OCI-LY3 (cell line): ENCODE measurements around the gene SPATA6.
"Not testable (repeated sequence)": the region's sequence is repeated elsewhere in the genome, so short reads cannot be mapped to it uniquely, and the experiment has no call there.

Experiments
- H2AFZ ChIP-seq: fragments of 200-600, 300-600 bp; shearing (Covaris generic); 2 replicates; pipeline ENCODE4 v1.6.0; 2014; ENCODE audit warnings: antibody characterized with exemption, low read depth, low read length
- H3K27ac ChIP-seq: fragments of 200-600, 300-600 bp; sonication (generic); 2 replicates; pipeline ENCODE4 v1.5.1; 2014; ENCODE audit warnings: mild to moderate bottlenecking, low read length, moderate library complexity, mixed read lengths
- H3K27me3 ChIP-seq: fragments of 200-600, 300-600 bp; sonication (generic); 2 replicates; pipeline ENCODE4 v1.6.1; 2014; ENCODE audit warnings: low read depth, low read length, mixed read lengths
- H3K36me3 ChIP-seq: fragments of 200-600, 300-600 bp; sonication (generic); replicated peaks from 2 replicates; pipeline ENCODE3; 2014; ENCODE audit warnings: low read depth, low read length, mixed read lengths
- H3K4me1 ChIP-seq: fragments of 300-600, 200-600 bp; sonication (generic); 2 replicates; pipeline ENCODE4 v1.6.1; 2014; ENCODE audit warnings: low read length, mixed read lengths
- H3K4me2 ChIP-seq: fragments of 200-600, 300-600 bp; sonication (generic); 2 replicates; pipeline ENCODE4 v1.6.1; 2014; ENCODE audit warnings: low read length, mixed read lengths
- H3K4me3 ChIP-seq: fragments of 300-600, 200-600 bp; sonication (generic); 2 replicates; pipeline ENCODE4 v1.5.1; 2014; ENCODE audit warnings: antibody characterized with exemption, mild to moderate bottlenecking, low read length, moderate library complexity
- H3K79me2 ChIP-seq: fragments of 300-600, 200-600 bp; shearing (Covaris generic); 2 replicates; pipeline ENCODE4 v1.6.1; 2014; ENCODE audit warnings: mild to moderate bottlenecking, low read length, mixed read lengths
- H3K9ac ChIP-seq: fragments of 300-600, 200-600 bp; shearing (Covaris generic); 2 replicates; pipeline ENCODE4 v1.6.0; 2014; ENCODE audit warnings: mild to moderate bottlenecking, low read length, moderate library complexity
- H3K9me3 ChIP-seq: fragments of 200-600, 300-600 bp; shearing (Covaris generic); 2 replicates; pipeline ENCODE4 v1.6.1; 2014; ENCODE audit warnings: low read length, mixed read lengths; ENCODE audit not compliant: insufficient read depth
- H4K20me1 ChIP-seq: fragments of 200-600, 300-600 bp; sonication (generic); 2 replicates; pipeline ENCODE4 v1.6.1; 2016; ENCODE audit warnings: low read length, mixed read lengths; ENCODE audit not compliant: insufficient read depth
- EZH2phosphoT487 ChIP-seq: fragments of 200-600 bp; shearing (Covaris generic); IDR thresholded peaks from 2 replicates; pipeline ENCODE4 v1.6.1; 2018; ENCODE audit warnings: antibody characterized with exemption, mixed run types, low read depth
- TF ChIP-seq, protein P1 (sequence below): fragments of 200-600, 300-600 bp; sonication (generic); IDR thresholded peaks from 2 replicates; pipeline ENCODE4 v1.5.1; 2014; ENCODE audit warnings: antibody characterized with exemption, low read length, low read depth

The SPATA6 gene

DNA sequence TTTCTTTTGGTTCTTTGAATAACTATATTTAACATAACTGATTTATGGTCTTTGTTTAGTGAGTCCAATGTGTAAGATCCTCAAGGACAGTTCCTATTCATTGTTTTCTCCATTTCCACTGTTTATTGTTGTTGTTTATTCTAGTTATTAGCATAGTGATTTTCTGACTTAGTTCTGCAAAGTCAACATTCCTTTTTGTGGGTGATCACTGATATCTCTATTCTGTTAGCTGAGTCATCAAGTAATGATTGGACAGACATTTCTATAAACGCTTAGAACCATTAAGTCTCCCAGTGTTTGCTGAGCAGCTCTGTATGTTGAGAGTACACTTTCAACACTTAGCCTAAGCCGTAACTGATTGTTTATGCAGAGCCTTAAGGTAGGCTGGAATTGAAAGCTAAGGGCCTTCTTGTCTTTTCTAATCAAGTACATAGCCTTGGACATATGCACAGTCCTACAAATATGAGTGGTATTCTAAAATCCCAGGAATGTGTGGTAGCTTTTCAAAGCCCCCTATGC is 162.4 kb downstream of the SPATA6 start:
- Histone ChIP-seq H3K4me1 (no peaks in the 10 kb centered on the region), H3K4me3 (no peak overlapping the region), H3K9me3 (no peaks in the 10 kb centered on the region), H3K9ac (no peak overlapping the region), H3K4me2 (no peak overlapping the region), H4K20me1 (no peaks in the 10 kb centered on the region), H2AFZ (no peak overlapping the region), H3K36me3 (no peaks in the 10 kb centered on the region), H3K79me2 (no peaks in the 10 kb centered on the region), H3K27ac (no peak overlapping the region), H3K27me3 (no peaks in the 10 kb centered on the region)
- TF ChIP-seq, protein P1, sequence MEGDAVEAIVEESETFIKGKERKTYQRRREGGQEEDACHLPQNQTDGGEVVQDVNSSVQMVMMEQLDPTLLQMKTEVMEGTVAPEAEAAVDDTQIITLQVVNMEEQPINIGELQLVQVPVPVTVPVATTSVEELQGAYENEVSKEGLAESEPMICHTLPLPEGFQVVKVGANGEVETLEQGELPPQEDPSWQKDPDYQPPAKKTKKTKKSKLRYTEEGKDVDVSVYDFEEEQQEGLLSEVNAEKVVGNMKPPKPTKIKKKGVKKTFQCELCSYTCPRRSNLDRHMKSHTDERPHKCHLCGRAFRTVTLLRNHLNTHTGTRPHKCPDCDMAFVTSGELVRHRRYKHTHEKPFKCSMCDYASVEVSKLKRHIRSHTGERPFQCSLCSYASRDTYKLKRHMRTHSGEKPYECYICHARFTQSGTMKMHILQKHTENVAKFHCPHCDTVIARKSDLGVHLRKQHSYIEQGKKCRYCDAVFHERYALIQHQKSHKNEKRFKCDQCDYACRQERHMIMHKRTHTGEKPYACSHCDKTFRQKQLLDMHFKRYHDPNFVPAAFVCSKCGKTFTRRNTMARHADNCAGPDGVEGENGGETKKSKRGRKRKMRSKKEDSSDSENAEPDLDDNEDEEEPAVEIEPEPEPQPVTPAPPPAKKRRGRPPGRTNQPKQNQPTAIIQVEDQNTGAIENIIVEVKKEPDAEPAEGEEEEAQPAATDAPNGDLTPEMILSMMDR, result no peak

GRCh38 chr1:48302652-48303051 is 169.4 kb downstream of the SPATA6 start:
- H3K4me2 ChIP-seq, result no peak overlapping the region
- no peak overlapping the region for H3K9ac ChIP-seq
- H3K27me3 ChIP-seq, result no peaks in the 10 kb centered on the region
- H4K20me1 ChIP-seq, result no peaks in the 10 kb centered on the region
- no peaks in the 10 kb centered on the region for H3K36me3 ChIP-seq
- no peaks in the 10 kb centered on the region for H3K9me3 ChIP-seq
- H3K27ac ChIP-seq, result no peak overlapping the region
- H3K4me1 ChIP-seq, result no peaks in the 10 kb centered on the region
- H3K4me3 ChIP-seq, result no peak overlapping the region
- no peak overlapping the region for H2AFZ ChIP-seq
- TF ChIP-seq, protein P1, result no peak
- no peak for TF ChIP-seq EZH2phosphoT487
- H3K79me2 ChIP-seq, result no peaks in the 10 kb centered on the region

GRCh38 chr1:48294656-48295055 is 177.3 kb downstream of the SPATA6 start:
- H2AFZ ChIP-seq, result no peak overlapping the region
- no peaks in the 10 kb centered on the region for H4K20me1 ChIP-seq
- H3K9me3 ChIP-seq, result no peaks in the 10 kb centered on the region
- no peak overlapping the region for H3K4me2 ChIP-seq
- H3K79me2 ChIP-seq, result no peaks in the 10 kb centered on the region
- H3K27me3 ChIP-seq, result no peaks in the 10 kb centered on the region
- no peak overlapping the region for H3K9ac ChIP-seq
- no peak overlapping the region for H3K27ac ChIP-seq
- no peak for TF ChIP-seq EZH2phosphoT487
- TF ChIP-seq, protein P1, result no peak
- H3K4me3 ChIP-seq, result no peak overlapping the region
- no peaks in the 10 kb centered on the region for H3K4me1 ChIP-seq
- no peaks in the 10 kb centered on the region for H3K36me3 ChIP-seq

DNA sequence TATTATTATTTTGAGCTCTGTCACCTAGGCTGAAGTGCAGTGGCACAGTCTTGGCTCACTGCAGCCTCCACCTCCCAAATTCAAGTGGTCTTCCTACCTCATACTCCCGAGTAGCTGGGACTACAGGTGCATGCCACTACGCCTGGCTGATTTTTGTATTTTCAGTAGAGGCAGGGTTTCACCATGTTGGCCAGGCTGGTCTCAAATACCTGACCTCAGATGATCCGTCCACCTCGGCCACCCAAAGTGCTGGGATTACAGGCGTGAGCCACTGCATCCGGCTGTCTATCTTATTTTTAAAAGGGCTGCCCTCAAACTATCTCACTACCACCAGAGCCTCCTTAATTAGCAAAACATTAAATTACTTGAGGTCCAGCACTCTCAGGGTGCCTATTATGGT is 177.9 kb downstream of the SPATA6 start:
- H3K27me3 ChIP-seq, H3K27ac ChIP-seq, H3K9me3 ChIP-seq, H3K9ac ChIP-seq, H3K4me2 ChIP-seq, H4K20me1 ChIP-seq, H3K4me3 ChIP-seq, H3K4me1 ChIP-seq, H3K79me2 ChIP-seq, H3K36me3 ChIP-seq, H2AFZ ChIP-seq: not testable (repeated sequence)

DNA sequence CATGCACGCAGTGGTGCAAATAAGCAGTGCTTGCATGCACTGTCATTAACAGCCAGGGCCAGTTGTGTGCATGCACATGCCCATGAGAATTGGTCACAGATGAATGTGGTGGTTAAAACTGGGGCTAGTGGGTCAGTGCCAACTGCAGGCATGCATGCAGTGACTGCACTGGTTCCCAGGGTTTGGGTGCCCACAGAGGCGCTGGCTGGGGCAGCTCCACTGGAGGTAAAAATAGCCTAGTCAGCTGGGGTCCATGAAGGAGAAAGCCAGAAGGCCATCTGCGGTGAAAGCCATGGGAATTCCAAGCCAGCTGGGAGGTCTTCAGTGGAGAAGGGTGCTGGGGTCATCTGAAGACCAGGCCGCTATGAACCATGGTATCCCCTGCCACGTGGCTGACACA is 179.3 kb downstream of the SPATA6 start:
- Histone ChIP-seq H3K4me3 (no peak overlapping the region), H3K36me3 (no peaks in the 10 kb centered on the region), H3K27me3 (no peaks in the 10 kb centered on the region), H4K20me1 (no peaks in the 10 kb centered on the region), H3K9ac (no peak overlapping the region), H3K4me2 (no peak overlapping the region), H3K9me3 (no peaks in the 10 kb centered on the region), H3K27ac (no peak overlapping the region), H3K4me1 (no peaks in the 10 kb centered on the region), H3K79me2 (no peaks in the 10 kb centered on the region), H2AFZ (no peak overlapping the region)
- TF ChIP-seq, protein P1, result no peak
- no peak for TF ChIP-seq EZH2phosphoT487
